NB4 (cell line): ENCODE results near the gene TIMELESS.

Experiments
- POLR2A ChIP-seq: IDR thresholded peaks from 2 replicates; pipeline ENCODE4 v1.6.1; 2011; ENCODE audit warnings: mild to moderate bottlenecking; ENCODE audit not compliant: insufficient read length; ENCODE audit errors: extremely low read depth
- TF ChIP-seq, protein P1 (sequence below): IDR thresholded peaks from one replicate; pipeline ENCODE4 v1.5.1; 2012; ENCODE audit warnings: low read depth, low read length
- TF ChIP-seq, protein P2 (sequence below): IDR thresholded peaks from 2 replicates; pipeline ENCODE4 v1.6.1; 2011; ENCODE audit warnings: low read depth, low read length

DNA sequence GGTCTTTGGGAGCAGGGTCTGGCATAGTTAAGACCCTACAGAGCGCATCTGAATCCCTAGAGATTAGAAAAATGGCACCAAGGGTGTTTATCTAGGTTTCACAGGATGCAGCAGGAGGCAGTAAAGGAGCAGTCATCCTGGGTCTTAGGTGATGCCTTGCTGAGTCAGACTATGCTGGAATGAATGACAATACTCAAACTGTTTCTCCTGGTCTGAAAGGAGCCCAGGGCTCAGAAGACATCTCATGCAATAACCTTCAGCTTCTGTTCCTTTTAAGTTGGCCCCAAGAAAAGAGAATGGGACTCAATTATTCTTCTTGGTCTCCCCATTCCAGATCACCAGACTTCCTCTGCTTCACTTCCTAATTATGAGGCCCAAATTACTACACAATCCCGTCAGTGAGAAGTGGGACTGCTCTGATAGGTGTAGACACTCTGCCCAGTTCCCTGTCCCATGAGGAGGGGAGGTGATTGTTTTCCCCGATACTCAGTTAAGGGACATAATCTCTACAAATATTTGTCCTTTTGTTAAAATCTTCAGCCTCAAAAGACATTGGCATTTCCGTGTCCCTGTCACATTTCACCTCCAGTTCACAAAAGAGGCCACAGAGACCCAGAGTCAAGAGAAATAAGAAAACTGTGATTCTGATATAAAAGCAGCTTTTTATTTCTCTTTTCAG is 71.8 kb downstream of the TIMELESS start:
- TF ChIP-seq POLR2A: no peak
- TF ChIP-seq, protein P1, sequence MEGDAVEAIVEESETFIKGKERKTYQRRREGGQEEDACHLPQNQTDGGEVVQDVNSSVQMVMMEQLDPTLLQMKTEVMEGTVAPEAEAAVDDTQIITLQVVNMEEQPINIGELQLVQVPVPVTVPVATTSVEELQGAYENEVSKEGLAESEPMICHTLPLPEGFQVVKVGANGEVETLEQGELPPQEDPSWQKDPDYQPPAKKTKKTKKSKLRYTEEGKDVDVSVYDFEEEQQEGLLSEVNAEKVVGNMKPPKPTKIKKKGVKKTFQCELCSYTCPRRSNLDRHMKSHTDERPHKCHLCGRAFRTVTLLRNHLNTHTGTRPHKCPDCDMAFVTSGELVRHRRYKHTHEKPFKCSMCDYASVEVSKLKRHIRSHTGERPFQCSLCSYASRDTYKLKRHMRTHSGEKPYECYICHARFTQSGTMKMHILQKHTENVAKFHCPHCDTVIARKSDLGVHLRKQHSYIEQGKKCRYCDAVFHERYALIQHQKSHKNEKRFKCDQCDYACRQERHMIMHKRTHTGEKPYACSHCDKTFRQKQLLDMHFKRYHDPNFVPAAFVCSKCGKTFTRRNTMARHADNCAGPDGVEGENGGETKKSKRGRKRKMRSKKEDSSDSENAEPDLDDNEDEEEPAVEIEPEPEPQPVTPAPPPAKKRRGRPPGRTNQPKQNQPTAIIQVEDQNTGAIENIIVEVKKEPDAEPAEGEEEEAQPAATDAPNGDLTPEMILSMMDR: no peak
- TF ChIP-seq, protein P2, sequence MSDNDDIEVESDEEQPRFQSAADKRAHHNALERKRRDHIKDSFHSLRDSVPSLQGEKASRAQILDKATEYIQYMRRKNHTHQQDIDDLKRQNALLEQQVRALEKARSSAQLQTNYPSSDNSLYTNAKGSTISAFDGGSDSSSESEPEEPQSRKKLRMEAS: no peak
